Stimulated activated CD4-positive, alpha-beta T cell treated with anti-CD3 and anti-CD28 coated beads, Interleukin-12 subunit alpha, Interleukin-12 subunit beta, amount 100 ng/mL, for 4 hours (primary cell): ENCODE measurements around the gene NPLOC4.

Source experiments
- DNase-seq: peaks from one replicate; pipeline ENCODE4 v3.0.0-alpha.2; 2020

The NPLOC4 gene

GRCh38 chr17:81660441-81660840, 23.5 kb upstream of the NPLOC4 start:
- DNase-seq, result no peak

- no peak for DNase-seq
Measured at GRCh38 chr17:81659038-81659437, 22.1 kb upstream of the NPLOC4 start.

GRCh38 chr17:81656835-81657234, 19.9 kb upstream of the NPLOC4 start:
- DNase-seq, result no peak

GRCh38 chr17:81656118-81656743, 19.3 kb upstream of the NPLOC4 start, which contains the start of gene PDE6G:
Gene PDE6G (minus strand): TSS chr17:81656542. CDS start chr17:81653305, 3,237 bp downstream.
- no peak for DNase-seq

- no peak for DNase-seq
Measured at GRCh38 chr17:81655378-81656117, 18.6 kb upstream of the NPLOC4 start.

GRCh38 chr17:81652906-81653771, 16.2 kb upstream of the NPLOC4 start:
- DNase-seq, result no peak

- no peak for DNase-seq
Measured at GRCh38 chr17:81651692-81652091, 14.8 kb upstream of the NPLOC4 start.

- no peak for DNase-seq
Measured at GRCh38 chr17:81650951-81651350, 14.0 kb upstream of the NPLOC4 start.

GRCh38 chr17:81648707-81649085, 11.8 kb upstream of the NPLOC4 start:
- no peak for DNase-seq

GRCh38 chr17:81648013-81648706, 11.2 kb upstream of the NPLOC4 start:
- DNase-seq, result no peak

GRCh38 chr17:81647640-81648012, 10.7 kb upstream of the NPLOC4 start:
- DNase-seq, result no peak

GRCh38 chr17:81646869-81647600, 10.1 kb upstream of the NPLOC4 start:
- DNase-seq, result no peak

- no peak for DNase-seq
Measured at GRCh38 chr17:81644976-81645952, 8.4 kb upstream of the NPLOC4 start.

- no peak for DNase-seq
Measured at GRCh38 chr17:81644496-81644895, 7.6 kb upstream of the NPLOC4 start.

GRCh38 chr17:81641825-81642489, 5.0 kb upstream of the NPLOC4 start:
- no peak for DNase-seq

GRCh38 chr17:81640011-81640410, 3.1 kb upstream of the NPLOC4 start:
- DNase-seq, result no peak

- DNase-seq, result no peak
Measured at GRCh38 chr17:81638683-81639082, 1.8 kb upstream of the NPLOC4 start.

- DNase-seq, result no peak
Measured at GRCh38 chr17:81635973-81636504, 873 bp downstream of the NPLOC4 start.

- DNase-seq, result no peak
Measured at GRCh38 chr17:81635431-81635830, 1.5 kb downstream of the NPLOC4 start.

- DNase-seq, result no peak
Measured at GRCh38 chr17:81631482-81631881, 5.4 kb downstream of the NPLOC4 start.
